ENCODE data around the gene AMMECR1L.

AMMECR1L gene

GRCh38 chr2:127877136-127877535 lies 8.6 kb downstream of the AMMECR1L start:
- in situ Hi-C loops (cut with MboI; ENCODE audit: low sequenced_read_pairs, unreplicated experiment): no loop called here
- DNase-seq (ENCODE audit: low spot score): no peak
- no peak for TF ChIP-seq CTCF (IDR thresholded peaks at IDR 0.05; ENCODE audit: borderline replicate concordance, control extremely low read depth, extremely low read depth, insufficient read depth, missing control alignments)

GRCh38 chr2:127874378-127875269 lies 11.1 kb downstream of the AMMECR1L start:
- in situ Hi-C loops (cut with MboI; ENCODE audit: low sequenced_read_pairs, unreplicated experiment): no loop called here
- no peak for TF ChIP-seq CTCF (IDR thresholded peaks at IDR 0.05; ENCODE audit: borderline replicate concordance, control extremely low read depth, extremely low read depth, insufficient read depth, missing control alignments)
- DNase-seq (ENCODE audit: low spot score): peak; percentile 37

- no peak for DNase-seq (ENCODE audit: low spot score)
- no peak for TF ChIP-seq CTCF (IDR thresholded peaks at IDR 0.05; ENCODE audit: borderline replicate concordance, control extremely low read depth, extremely low read depth, insufficient read depth, missing control alignments)
- in situ Hi-C loops (cut with MboI; ENCODE audit: low sequenced_read_pairs, unreplicated experiment): no loop called here
These were observed 12.0 kb downstream of the AMMECR1L start for GRCh38 chr2:127873707-127874303.

- no peak for TF ChIP-seq CTCF (IDR thresholded peaks at IDR 0.05; ENCODE audit: borderline replicate concordance, control extremely low read depth, extremely low read depth, insufficient read depth, missing control alignments)
- in situ Hi-C loops (cut with MboI; ENCODE audit: low sequenced_read_pairs, unreplicated experiment): no loop called here
- DNase-seq (ENCODE audit: low spot score): no peak
These were observed 13.4 kb downstream of the AMMECR1L start for GRCh38 chr2:127872354-127872753.

- DNase-seq (ENCODE audit: low spot score): no peak
- in situ Hi-C loops (cut with MboI; ENCODE audit: low sequenced_read_pairs, unreplicated experiment): no loop called here
- TF ChIP-seq CTCF (IDR thresholded peaks at IDR 0.05; ENCODE audit: borderline replicate concordance, control extremely low read depth, extremely low read depth, insufficient read depth, missing control alignments): no peak
These were observed 19.8 kb downstream of the AMMECR1L start for GRCh38 chr2:127865926-127866325.

- in situ Hi-C loops (cut with MboI; ENCODE audit: low sequenced_read_pairs, unreplicated experiment): no loop called here
- DNase-seq (ENCODE audit: low spot score): no peak
- no peak for TF ChIP-seq CTCF (IDR thresholded peaks at IDR 0.05; ENCODE audit: borderline replicate concordance, control extremely low read depth, extremely low read depth, insufficient read depth, missing control alignments)
These were observed 20.9 kb downstream of the AMMECR1L start for GRCh38 chr2:127864877-127865276.

Data from GM13976 (cell line).